ENCODE results near the gene CCDC9B.

- TF ChIP-seq, protein P1, sequence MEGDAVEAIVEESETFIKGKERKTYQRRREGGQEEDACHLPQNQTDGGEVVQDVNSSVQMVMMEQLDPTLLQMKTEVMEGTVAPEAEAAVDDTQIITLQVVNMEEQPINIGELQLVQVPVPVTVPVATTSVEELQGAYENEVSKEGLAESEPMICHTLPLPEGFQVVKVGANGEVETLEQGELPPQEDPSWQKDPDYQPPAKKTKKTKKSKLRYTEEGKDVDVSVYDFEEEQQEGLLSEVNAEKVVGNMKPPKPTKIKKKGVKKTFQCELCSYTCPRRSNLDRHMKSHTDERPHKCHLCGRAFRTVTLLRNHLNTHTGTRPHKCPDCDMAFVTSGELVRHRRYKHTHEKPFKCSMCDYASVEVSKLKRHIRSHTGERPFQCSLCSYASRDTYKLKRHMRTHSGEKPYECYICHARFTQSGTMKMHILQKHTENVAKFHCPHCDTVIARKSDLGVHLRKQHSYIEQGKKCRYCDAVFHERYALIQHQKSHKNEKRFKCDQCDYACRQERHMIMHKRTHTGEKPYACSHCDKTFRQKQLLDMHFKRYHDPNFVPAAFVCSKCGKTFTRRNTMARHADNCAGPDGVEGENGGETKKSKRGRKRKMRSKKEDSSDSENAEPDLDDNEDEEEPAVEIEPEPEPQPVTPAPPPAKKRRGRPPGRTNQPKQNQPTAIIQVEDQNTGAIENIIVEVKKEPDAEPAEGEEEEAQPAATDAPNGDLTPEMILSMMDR (IDR thresholded peaks at IDR 0.05) = no peak
- TF ChIP-seq EP300 (IDR thresholded peaks at IDR 0.05) (no peak), POLR2A (IDR thresholded peaks at IDR 0.05) (no peak)
Measured at GRCh38 chr15:40325700-40326099, 15.0 kb downstream of the CCDC9B start.

Measured in upper lobe of left lung (tissue), 4 donors.